HepG2 (cell line): ENCODE data around the gene HHLA2. TPM values are rescaled to one million over a fixed set of nuclear protein-coding genes. Genes with fewer than 3 reads are reported as not detected.

Experiments
- ATAC-seq: fragments of 200-7000 bp; cut with Tn5 transposase; 3 replicates; pipeline ENCODE4 v1.9.1; 2020; ENCODE audit warnings: mild to moderate bottlenecking, moderate library complexity
- BruUV-seq: library from RNA; stranded (reverse); fragments of 400-500 nt; replicated peaks from 2 replicates; lab custom pipeline; 2021; lab: Mats Ljungman, UMichigan
- CTCF ChIA-PET: fragments of 300-600 bp; formaldehyde crosslinking; extraction: SDS; loops from one replicate; lab custom pipeline; 2021; ENCODE audit warnings: low total read pairs, inconsistent platforms, low intra/inter-chr PET ratio; lab: Yijun Ruan, JAX
- POLR2A ChIA-PET: fragments of 350-600 bp; sonication (Branson Sonifier 250); formaldehyde crosslinking; loops from one replicate; lab custom pipeline; 2020; ENCODE audit warnings: antibody characterized with exemption, inconsistent platforms; lab: Yijun Ruan, JAX
- DNase-seq: peaks from one replicate; pipeline ENCODE4 v3.0.0-alpha.2; 2015; ENCODE audit warnings: low spot score
- FAIRE-seq: peaks from 3 replicates; lab custom pipeline; 2011; peaks lifted over from hg19 to GRCh38; lab: Jason Lieb, UNC
- H2AFZ ChIP-seq: one replicate; pipeline ENCODE4 v1.6.1; 2011; ENCODE audit warnings: low read length, inconsistent platforms
- H3K27ac ChIP-seq: fragments of 300-600 bp; 3 replicates; pipeline ENCODE4 v1.8.0; 2011; ENCODE audit warnings: mixed run types, mild to moderate bottlenecking, mixed read lengths, low read length, inconsistent platforms; ENCODE audit not compliant: insufficient read depth; ENCODE audit errors: extremely low read length
- H3K27me3 ChIP-seq, 2 experiments: fragments of 200-600 bp in 1 of 2; 2 replicates in 1 of 2; 3 replicates in 1 of 2; pipeline versions ENCODE4 v1.6.0 to v1.8.0; 2011; ENCODE audit warnings: low read length in 2 of 2, mild to moderate bottlenecking in 2 of 2, moderate library complexity in 2 of 2, inconsistent platforms in 1 of 2; ENCODE audit not compliant: insufficient read depth in 2 of 2, control insufficient read depth in 1 of 2
- H3K36me3 ChIP-seq, 2 experiments: fragments of 200-600 bp in 1 of 2; replicated peaks in 1 of 2; 2 replicates in 1 of 2; 3 replicates in 1 of 2; pipeline versions ENCODE4 v1.5.1 to v1.8.0; 2011; ENCODE audit warnings: low read length in 2 of 2, inconsistent platforms in 1 of 2; ENCODE audit not compliant: insufficient read depth in 2 of 2, control insufficient read depth in 1 of 2
- H3K4me1 ChIP-seq: 2 replicates; pipeline ENCODE4 v1.5.1; 2012; ENCODE audit warnings: low read length, inconsistent platforms; ENCODE audit not compliant: insufficient read depth
- H3K4me2 ChIP-seq: 2 replicates; pipeline ENCODE4 v1.6.0; 2011; ENCODE audit warnings: low read depth, low read length, inconsistent platforms
- H3K4me3 ChIP-seq, 3 experiments: fragments of 200-600 bp in 1 of 3; sonication (generic), shearing (Covaris generic) in 1 of 3; replicated peaks in 1 of 3; 2 replicates each; pipeline ENCODE4 v1.5.1; 2011 to 2016; ENCODE audit warnings: low read length in 3 of 3, inconsistent platforms in 2 of 3, low read depth in 2 of 3, mild to moderate bottlenecking in 2 of 3, control low read depth in 1 of 3, mixed read lengths in 1 of 3; ENCODE audit not compliant: insufficient read depth in 1 of 3
- H3K79me2 ChIP-seq: one replicate; pipeline ENCODE4 v1.6.1; 2011; ENCODE audit warnings: low read length, inconsistent platforms; ENCODE audit not compliant: insufficient read depth
- H3K9ac ChIP-seq: 2 replicates; pipeline ENCODE4 v1.6.0; 2011; ENCODE audit warnings: mild to moderate bottlenecking, low read depth, low read length, inconsistent platforms; ENCODE audit not compliant: insufficient read depth
- H3K9me3 ChIP-seq: 2 replicates; pipeline ENCODE4 v1.5.1; 2012; ENCODE audit warnings: mild to moderate bottlenecking, low read length
- H4K20me1 ChIP-seq: 2 replicates; pipeline ENCODE4 v1.6.0; 2011; ENCODE audit warnings: inconsistent platforms, mild to moderate bottlenecking, low read length, moderate library complexity; ENCODE audit not compliant: insufficient read depth
- ASH2L ChIP-seq: fragments of 300-600, 200-600 bp; sonication (generic); IDR thresholded peaks from 2 replicates; pipeline ENCODE4 v1.7.0; 2017; ENCODE audit warnings: low read depth, mild to moderate bottlenecking, moderate library complexity, mixed read lengths, low read length; ENCODE audit not compliant: insufficient read length
- E2F2 ChIP-seq: sonication (generic); formaldehyde crosslinking; IDR thresholded peaks from 2 replicates; pipeline ENCODE4 v1.4.0; 2020; ENCODE audit warnings: missing genetic modification reagents, borderline replicate concordance
- SKI ChIP-seq: fragments of 450-650 bp; IDR thresholded peaks from one replicate; pipeline ENCODE4 v1.6.1; 2018; ENCODE audit warnings: mild to moderate bottlenecking; ENCODE audit not compliant: partially characterized antibody
- SOX5 ChIP-seq: IDR thresholded peaks from 2 replicates; pipeline ENCODE4 v1.6.1; 2016; ENCODE audit warnings: borderline replicate concordance
- SOX6 ChIP-seq, 2 experiments: fragments of 450-650 bp in 1 of 2; sonication (generic) in 1 of 2; formaldehyde crosslinking in 1 of 2; IDR thresholded peaks; 2 replicates each; pipeline versions ENCODE4 v1.4.0 to v1.6.1; 2017 to 2020; ENCODE audit warnings: antibody characterized with exemption in 1 of 2, mild to moderate bottlenecking in 1 of 2, missing genetic modification reagents in 1 of 2
- ZKSCAN8 ChIP-seq: IDR thresholded peaks from 2 replicates; pipeline ENCODE4 v1.6.1; 2016; ENCODE audit warnings: borderline replicate concordance, missing genetic modification reagents, missing compliant biosample characterization
- ZNF251 ChIP-seq: sonication (generic); formaldehyde crosslinking; IDR thresholded peaks from 2 replicates; pipeline ENCODE4 v1.9.0; 2021; ENCODE audit warnings: mild to moderate bottlenecking, missing genetic modification reagents
- ZNF296 ChIP-seq: sonication (generic); formaldehyde crosslinking; conservative IDR thresholded peaks from 2 replicates; pipeline ENCODE4 v1.5.0; 2020; ENCODE audit warnings: mild to moderate bottlenecking, missing genetic modification reagents
- ZNF552 ChIP-seq: sonication (generic); formaldehyde crosslinking; IDR thresholded peaks from 2 replicates; pipeline ENCODE4 v1.9.0; 2022; ENCODE audit warnings: missing genetic modification reagents, mild to moderate bottlenecking, borderline replicate concordance
- ZNF672 ChIP-seq: sonication (generic); formaldehyde crosslinking; IDR thresholded peaks from 2 replicates; pipeline ENCODE4 v1.8.1; 2022; ENCODE audit warnings: missing genetic modification reagents
- whole genome bisulfite sequencing: methylation state at CpG from one replicate; pipeline ENCODE4 v1.1.6; 2017; ENCODE audit warnings: low lambda C conversion rate; 5-methylcytosine and 5-hydroxymethylcytosine counted together
- in situ Hi-C: cut with HindIII; loops from 2 replicates; pipeline ENCODE4 v1.10.0; 2017; ENCODE audit warnings: low pct_unique_long_range_greater_than_20kb; ENCODE audit not compliant: extremely low pct_ligation_motif_present
- intact Hi-C: fragments of 100-400 bp; cut with micrococcal nuclease; formaldehyde crosslinking; loops from one replicate; pipeline ENCODE4 v1.10.0; 2022; ENCODE audit not compliant: unreplicated experiment
- polyA plus RNA-seq, 8 experiments: library from polyadenylated mRNA; depleted of rRNA in 3 of 8; stranded (reverse) in 7 of 8; unstranded in 1 of 8; fragments of >200 nt; fragmentation: Illumina TruSeq in 4 of 8; extraction: Trizol in 4 of 8; gene quantifications; 2 replicates each; pipeline versions ENCODE4 v1.2.1 to v1.2.3, GENCODE V29; 2011 to 2016; ENCODE audit warnings: low read depth in 4 of 8, missing spikeins in 1 of 8, mixed read lengths in 1 of 8; ENCODE audit not compliant: insufficient read depth in 1 of 8
- total RNA-seq, 5 experiments: library from RNA; depleted of rRNA; stranded (reverse); fragments of >200 nt; fragmentation: Illumina TruSeq; extraction: Trizol; gene quantifications; 2 replicates each; pipeline ENCODE4 v1.2.3, GENCODE V29; 2016; ENCODE audit warnings: low read depth in 1 of 5

The HHLA2 gene
- total and polyA plus RNA-seq, 2 of the 13 experiments (the other 11 are each of a cell fraction or from before 2014, with no cell fraction given) = not detected

DNA sequence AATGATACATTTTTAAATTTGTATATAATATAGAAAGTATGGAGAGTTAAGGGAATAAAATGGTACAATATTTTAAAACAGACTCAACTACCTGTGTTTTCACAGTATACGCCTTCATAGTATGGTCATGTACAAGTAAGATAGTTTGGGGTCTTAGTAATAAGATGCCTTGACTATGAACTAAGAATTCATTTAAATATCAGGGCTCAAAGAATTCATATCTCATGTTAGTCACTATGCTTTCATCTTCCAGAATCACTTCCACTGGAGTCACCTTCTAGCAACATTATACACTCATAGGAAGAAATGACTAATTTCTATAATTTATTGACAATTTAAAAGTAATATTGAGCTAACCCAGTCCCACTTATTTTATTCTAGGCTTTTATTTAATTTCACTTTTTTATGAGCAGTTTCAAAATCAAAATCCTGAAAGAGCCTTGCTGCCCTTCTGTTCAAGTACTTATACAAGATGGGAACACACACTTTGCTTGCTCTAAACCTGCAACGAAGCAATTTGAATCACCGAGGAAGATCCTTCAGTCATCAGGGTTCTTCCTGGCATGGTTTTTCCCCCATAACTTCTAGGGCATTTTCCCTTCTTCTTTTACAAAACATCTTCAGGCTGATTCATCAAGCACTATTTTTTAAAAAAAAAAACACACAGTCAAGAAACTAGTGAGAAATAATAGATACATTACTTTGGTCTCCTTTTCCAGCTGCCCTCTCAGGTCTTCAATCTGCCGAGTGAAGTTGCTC is 119.9 kb downstream of the HHLA2 start (continued):
- TF ChIP-seq ASH2L (no peak), ZNF672 (no peak), SOX6 (IDR thresholded peaks at IDR 0.05) (no peak), SOX6 (CRISPR knock-in tag; IDR thresholded peaks at IDR 0.05) (no peak), ZKSCAN8 (no peak), ZNF552 (no peak), ZNF251 (CRISPR knock-in tag) (no peak)

DNA sequence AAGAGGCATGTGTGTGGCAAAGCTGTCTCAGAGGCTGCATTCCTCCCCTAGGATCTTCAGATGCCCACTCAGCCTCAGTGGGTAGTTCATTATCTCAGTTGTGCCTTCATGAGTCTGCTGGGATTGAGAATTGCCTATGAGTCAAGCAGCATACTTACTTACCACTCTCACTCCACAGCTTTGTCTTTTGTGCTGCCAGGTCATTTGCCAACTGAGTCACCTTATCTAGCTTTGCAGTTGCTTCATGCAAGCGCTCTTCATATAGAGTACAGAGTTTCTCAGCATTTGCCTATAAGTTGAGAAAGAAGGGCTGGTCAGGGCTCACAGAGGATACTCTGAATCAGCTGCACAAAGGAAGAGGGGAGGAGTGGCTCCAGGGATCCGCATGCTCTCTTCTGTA is 124.6 kb downstream of the HHLA2 start:
- Histone ChIP-seq H3K4me2 (no peak overlapping the region), H3K9me3 (no peaks in the 10 kb centered on the region), H3K36me3 (no peaks in the 10 kb centered on the region), H3K79me2 (no peaks in the 10 kb centered on the region), H3K27ac (no peak overlapping the region), H3K9ac (no peak overlapping the region), H3K27me3 (no peaks in the 10 kb centered on the region; a peak in 1 of 5 replicates), H3K4me1 (no peaks in the 10 kb centered on the region), H3K4me3 (no peak overlapping the region), H4K20me1 (no peaks in the 10 kb centered on the region), H2AFZ (no peak overlapping the region)
- WGBS = 18% methylated on average over 2 of the region's 2 CpGs
- TF ChIP-seq ZNF296 (CRISPR knock-in tag) = no peak
- TF ChIP-seq E2F2 (CRISPR knock-in tag) = no peak
- TF ChIP-seq SKI = no peak
- TF ChIP-seq SOX5 (CRISPR knock-in tag) = no peak
- DNase-seq = no peak
- in situ Hi-C loops = no loop called here
- intact Hi-C loops = no loop called here
- no TSS peak for BruUV-seq
- ATAC-seq = no peak
- CTCF ChIA-PET = no interaction called here
- no peak for FAIRE-seq
- POLR2A ChIA-PET = no interaction called here

Other genes starting within 250 kb of the HHLA2 start
- gene CD47, start 205.5 kb upstream of the HHLA2 start, total RNA-seq (2016; rRNA removed; fragmentation: Illumina TruSeq; extraction: Trizol) = 3.1 and 6.5 TPM in 2 replicates
- gene CD47, start 205.5 kb upstream of the HHLA2 start, polyA plus RNA-seq (2011; rRNA removed) = 2.5 and 3.3 TPM in 2 replicates
- 14.5 and 18.0 TPM in 2 replicates for gene IFT57, start 74.1 kb upstream of the HHLA2 start, total RNA-seq (2016; rRNA removed; fragmentation: Illumina TruSeq; extraction: Trizol)
- 5.5 and 5.8 TPM in 2 replicates for gene IFT57, start 74.1 kb upstream of the HHLA2 start, polyA plus RNA-seq (2011; rRNA removed)
- 0.09 TPM in 1 of 2 replicates, not detected in the other for gene MYH15, start 214.0 kb downstream of the HHLA2 start, total RNA-seq (2016; rRNA removed; fragmentation: Illumina TruSeq; extraction: Trizol)
- gene MYH15, start 214.0 kb downstream of the HHLA2 start, polyA plus RNA-seq (2011; rRNA removed) = 0.01 and 0.03 TPM in 2 replicates